ENCODE results near the gene PPP6R2.

DNA sequence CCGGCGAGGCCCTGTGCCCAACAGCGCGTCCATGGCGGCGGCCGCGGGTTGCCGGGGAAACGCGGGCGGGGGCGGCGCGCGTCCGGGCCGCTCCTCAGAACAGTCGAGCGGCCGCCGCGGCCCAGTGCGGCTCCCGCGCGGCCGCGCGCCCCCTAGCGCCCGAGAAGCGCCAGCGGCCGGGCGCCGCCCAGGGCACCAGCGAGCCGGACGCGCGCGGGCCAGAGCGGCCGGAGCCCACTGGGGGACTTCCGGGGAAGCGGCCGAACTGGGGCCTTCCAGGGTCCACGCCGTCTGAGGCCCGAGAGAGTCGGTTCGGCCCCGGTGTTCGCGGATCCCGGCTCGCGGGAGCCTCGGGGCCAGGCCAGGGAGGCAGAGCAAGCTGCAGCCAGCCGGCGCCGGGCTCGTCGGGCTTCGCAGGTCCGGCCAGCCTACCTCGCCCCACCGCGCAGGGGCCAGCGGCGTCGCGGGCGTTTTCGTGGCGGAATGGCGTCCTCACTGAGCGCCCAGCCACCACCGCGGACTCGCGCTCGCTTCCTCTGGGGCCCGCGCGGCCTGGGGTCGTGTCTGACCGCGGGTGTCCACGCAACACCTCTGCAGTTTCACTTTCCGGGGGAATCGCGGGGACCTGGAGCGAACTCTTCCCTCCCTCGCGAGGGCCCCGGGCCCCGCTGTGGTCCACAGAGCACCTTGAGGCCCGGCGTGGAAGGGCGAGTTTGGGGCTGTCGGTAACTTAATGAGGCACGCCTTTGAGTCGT is 16.0 kb upstream of the PPP6R2 start, which contains the start of gene DENND6B:
- TF ChIP-seq, protein P1, sequence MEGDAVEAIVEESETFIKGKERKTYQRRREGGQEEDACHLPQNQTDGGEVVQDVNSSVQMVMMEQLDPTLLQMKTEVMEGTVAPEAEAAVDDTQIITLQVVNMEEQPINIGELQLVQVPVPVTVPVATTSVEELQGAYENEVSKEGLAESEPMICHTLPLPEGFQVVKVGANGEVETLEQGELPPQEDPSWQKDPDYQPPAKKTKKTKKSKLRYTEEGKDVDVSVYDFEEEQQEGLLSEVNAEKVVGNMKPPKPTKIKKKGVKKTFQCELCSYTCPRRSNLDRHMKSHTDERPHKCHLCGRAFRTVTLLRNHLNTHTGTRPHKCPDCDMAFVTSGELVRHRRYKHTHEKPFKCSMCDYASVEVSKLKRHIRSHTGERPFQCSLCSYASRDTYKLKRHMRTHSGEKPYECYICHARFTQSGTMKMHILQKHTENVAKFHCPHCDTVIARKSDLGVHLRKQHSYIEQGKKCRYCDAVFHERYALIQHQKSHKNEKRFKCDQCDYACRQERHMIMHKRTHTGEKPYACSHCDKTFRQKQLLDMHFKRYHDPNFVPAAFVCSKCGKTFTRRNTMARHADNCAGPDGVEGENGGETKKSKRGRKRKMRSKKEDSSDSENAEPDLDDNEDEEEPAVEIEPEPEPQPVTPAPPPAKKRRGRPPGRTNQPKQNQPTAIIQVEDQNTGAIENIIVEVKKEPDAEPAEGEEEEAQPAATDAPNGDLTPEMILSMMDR (conservative IDR thresholded peaks at IDR 0.05) = peak; percentile 61
- TF ChIP-seq EZH2 (IDR thresholded peaks at IDR 0.05; ENCODE audit: low read depth) = no peak
